A549 (cell line): ENCODE data around the gene TIMD4.

Source experiments
- HOXA7 ChIP-seq: fragments of 250-450 bp; sonication (Bioruptor Pico); IDR thresholded peaks from 2 replicates; pipeline ENCODE4 v1.5.0; 2020; ENCODE audit warnings: mild to moderate bottlenecking, moderate library complexity
- MAFK ChIP-seq: fragments of 450-650 bp; IDR thresholded peaks from 2 replicates; pipeline ENCODE4 v1.6.1; 2014; ENCODE audit not compliant: partially characterized antibody
- POLR2AphosphoS2 ChIP-seq: conservative IDR thresholded peaks from 2 replicates; pipeline ENCODE4 v1.6.1; 2012; ENCODE audit warnings: low read length, improper control_type of control experiment, inconsistent platforms

- TF ChIP-seq MAFK = no peak
- TF ChIP-seq POLR2AphosphoS2 = no peak
- TF ChIP-seq HOXA7 (CRISPR knock-in tag) = no peak
Observed at GRCh38 chr5:156929366-156929948, 33.6 kb downstream of the TIMD4 start.
